Epidermal melanocyte (primary cell): ENCODE measurements around the gene NXPE1.
"Not testable (repeated sequence)": the region's sequence is repeated elsewhere in the genome, so short reads cannot be mapped to it uniquely, and the experiment has no call there.

Source experiments
- DNase-seq: peaks from one replicate; pipeline ENCODE4 v3.0.0; 2011; ENCODE audit warnings: low spot score; ENCODE audit not compliant: insufficient read length

NXPE1 gene

GRCh38 chr11:114559425-114560310 is at the start of gene NXPE1:
TSS of gene NXPE1 (minus strand) at chr11:114559881. CDS start at chr11:114551201, 8,680 bp downstream.
- DNase-seq: no peak

GRCh38 chr11:114609429-114609828 is 49.7 kb upstream of the NXPE1 start:
- DNase-seq: no peak

- DNase-seq: not testable (repeated sequence)
These were observed 48.9 kb upstream of the NXPE1 start for GRCh38 chr11:114608605-114609004.

- no peak for DNase-seq
These were observed 48.2 kb upstream of the NXPE1 start for GRCh38 chr11:114607753-114608459.

GRCh38 chr11:114606802-114607075 is 47.1 kb upstream of the NXPE1 start:
- not testable (repeated sequence) for DNase-seq

- no peak for DNase-seq
These were observed 46.5 kb upstream of the NXPE1 start for GRCh38 chr11:114606003-114606801.

GRCh38 chr11:114605370-114605769 is 45.7 kb upstream of the NXPE1 start:
- no peak for DNase-seq

GRCh38 chr11:114604886-114605285 is 45.2 kb upstream of the NXPE1 start:
- DNase-seq: no peak

GRCh38 chr11:114604179-114604813 is 44.6 kb upstream of the NXPE1 start:
- no peak for DNase-seq

- DNase-seq: not testable (repeated sequence)
These were observed 43.5 kb upstream of the NXPE1 start for GRCh38 chr11:114603151-114603550.

- DNase-seq: no peak
These were observed 38.8 kb upstream of the NXPE1 start for GRCh38 chr11:114598461-114598860.

- no peak for DNase-seq
These were observed 36.7 kb upstream of the NXPE1 start for GRCh38 chr11:114596175-114596919.

GRCh38 chr11:114595571-114595970 is 35.9 kb upstream of the NXPE1 start, which contains the start of gene NXPE4:
TSS of gene NXPE4 (minus strand) at chr11:114595786. CDS start at chr11:114594759, 1,027 bp downstream.
- DNase-seq: no peak

- DNase-seq: no peak
These were observed 35.0 kb upstream of the NXPE1 start for GRCh38 chr11:114594703-114595102.

- DNase-seq: no peak
These were observed 27.8 kb upstream of the NXPE1 start for GRCh38 chr11:114587398-114587953.

- no peak for DNase-seq
These were observed 27.1 kb upstream of the NXPE1 start for GRCh38 chr11:114586797-114587196.

GRCh38 chr11:114571712-114572111 is 12.0 kb upstream of the NXPE1 start:
- DNase-seq: no peak

- no peak for DNase-seq
These were observed 10.1 kb upstream of the NXPE1 start for GRCh38 chr11:114569801-114570200.

GRCh38 chr11:114566276-114566675 is 6.6 kb upstream of the NXPE1 start:
- DNase-seq: no peak

GRCh38 chr11:114564831-114565230 is 5.2 kb upstream of the NXPE1 start:
- no peak for DNase-seq
